Effector CD8-positive, alpha-beta T cell (primary cell): ENCODE measurements around the gene DSG3.

ENCODE experiments used
- DNase-seq: peaks from one replicate; lab custom pipeline; 2025; lab: John Stamatoyannopoulos, UW
- total RNA-seq, 4 experiments: gene quantifications; one replicate each; lab custom pipeline; 2026; lab: John Stamatoyannopoulos, UW

The DSG3 gene, protein sequence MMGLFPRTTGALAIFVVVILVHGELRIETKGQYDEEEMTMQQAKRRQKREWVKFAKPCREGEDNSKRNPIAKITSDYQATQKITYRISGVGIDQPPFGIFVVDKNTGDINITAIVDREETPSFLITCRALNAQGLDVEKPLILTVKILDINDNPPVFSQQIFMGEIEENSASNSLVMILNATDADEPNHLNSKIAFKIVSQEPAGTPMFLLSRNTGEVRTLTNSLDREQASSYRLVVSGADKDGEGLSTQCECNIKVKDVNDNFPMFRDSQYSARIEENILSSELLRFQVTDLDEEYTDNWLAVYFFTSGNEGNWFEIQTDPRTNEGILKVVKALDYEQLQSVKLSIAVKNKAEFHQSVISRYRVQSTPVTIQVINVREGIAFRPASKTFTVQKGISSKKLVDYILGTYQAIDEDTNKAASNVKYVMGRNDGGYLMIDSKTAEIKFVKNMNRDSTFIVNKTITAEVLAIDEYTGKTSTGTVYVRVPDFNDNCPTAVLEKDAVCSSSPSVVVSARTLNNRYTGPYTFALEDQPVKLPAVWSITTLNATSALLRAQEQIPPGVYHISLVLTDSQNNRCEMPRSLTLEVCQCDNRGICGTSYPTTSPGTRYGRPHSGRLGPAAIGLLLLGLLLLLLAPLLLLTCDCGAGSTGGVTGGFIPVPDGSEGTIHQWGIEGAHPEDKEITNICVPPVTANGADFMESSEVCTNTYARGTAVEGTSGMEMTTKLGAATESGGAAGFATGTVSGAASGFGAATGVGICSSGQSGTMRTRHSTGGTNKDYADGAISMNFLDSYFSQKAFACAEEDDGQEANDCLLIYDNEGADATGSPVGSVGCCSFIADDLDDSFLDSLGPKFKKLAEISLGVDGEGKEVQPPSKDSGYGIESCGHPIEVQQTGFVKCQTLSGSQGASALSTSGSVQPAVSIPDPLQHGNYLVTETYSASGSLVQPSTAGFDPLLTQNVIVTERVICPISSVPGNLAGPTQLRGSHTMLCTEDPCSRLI
- total RNA-seq, result 0 to 0.35 (median 0) reads per million in 4 experiments

DNA sequence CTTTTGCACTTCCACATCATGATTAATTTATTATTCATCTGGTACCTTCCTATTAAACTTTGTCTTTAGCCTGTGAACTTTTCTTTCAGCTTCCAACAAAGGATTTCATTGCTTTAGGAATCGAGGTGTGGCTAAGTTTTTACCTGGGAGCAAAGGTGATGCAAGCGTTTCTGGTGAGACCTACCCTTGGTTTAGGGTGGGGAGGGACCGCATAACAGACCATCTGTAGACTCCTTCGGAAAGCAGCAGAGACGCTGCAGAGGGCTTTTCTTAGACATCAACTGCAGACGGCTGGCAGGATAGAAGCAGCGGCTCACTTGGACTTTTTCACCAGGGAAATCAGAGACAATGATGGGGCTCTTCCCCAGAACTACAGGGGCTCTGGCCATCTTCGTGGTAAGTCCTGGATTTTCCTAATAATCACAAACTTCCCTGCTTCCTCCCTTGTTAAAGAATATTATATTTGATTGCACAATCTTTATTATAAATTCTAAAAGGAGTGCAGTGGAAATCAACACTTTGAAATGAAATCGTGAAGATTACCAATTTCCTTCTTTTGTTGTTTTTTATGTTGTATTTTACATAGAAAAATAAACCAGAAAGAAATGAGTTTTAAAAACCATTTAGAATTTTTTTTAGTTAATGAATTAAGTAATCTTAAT, at the start of gene DSG3:
Gene DSG3 (plus strand): TSS at position 212 of the 662 bp plus-strand sequence. CDS start 137 bp downstream, at position 349.
- no peak for DNase-seq

DNA sequence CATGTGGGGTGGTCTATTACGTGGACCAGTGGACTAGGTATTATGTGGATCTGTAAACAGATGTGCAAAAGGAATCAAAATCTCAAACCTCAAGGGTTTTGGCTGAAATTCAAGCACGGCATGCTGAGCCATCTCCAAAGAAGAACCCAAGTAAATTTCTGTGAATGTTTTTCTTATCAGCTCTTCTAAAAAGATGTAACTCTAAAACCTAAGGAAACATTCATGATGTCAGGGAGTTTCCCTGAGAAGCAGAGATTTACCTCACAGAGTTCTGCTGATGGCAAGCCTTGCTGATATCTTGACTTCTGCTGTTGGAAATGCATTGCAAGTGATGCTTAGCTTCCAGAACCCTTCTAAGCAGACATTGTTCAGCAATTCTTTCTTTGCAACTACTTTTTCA, 49.4 kb upstream of the DSG3 start:
- DNase-seq, result no peak

- DNase-seq, result no peak
Measured at GRCh38 chr18:31399306-31400032, 48.1 kb upstream of the DSG3 start.

- no peak for DNase-seq
Measured at GRCh38 chr18:31401156-31402025, 46.1 kb upstream of the DSG3 start.

GRCh38 chr18:31402026-31402373, 45.5 kb upstream of the DSG3 start:
- DNase-seq, result no peak

DNA sequence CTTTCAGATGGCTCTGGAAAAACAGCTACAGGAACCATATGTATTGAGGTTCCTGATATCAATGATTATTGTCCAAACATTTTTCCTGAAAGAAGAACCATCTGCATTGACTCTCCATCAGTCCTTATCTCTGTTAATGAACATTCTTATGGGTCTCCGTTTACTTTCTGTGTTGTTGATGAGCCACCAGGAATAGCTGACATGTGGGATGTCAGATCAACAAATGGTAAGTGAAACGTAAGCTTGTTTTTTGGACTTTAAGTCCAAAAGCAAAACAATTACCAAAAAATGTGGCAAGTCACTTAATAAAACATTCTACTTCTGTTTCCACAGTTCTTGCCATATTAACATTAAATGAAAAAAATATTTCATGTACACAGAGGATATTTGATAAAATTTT, 44.1 kb upstream of the DSG3 start:
- DNase-seq, result no peak

DNA sequence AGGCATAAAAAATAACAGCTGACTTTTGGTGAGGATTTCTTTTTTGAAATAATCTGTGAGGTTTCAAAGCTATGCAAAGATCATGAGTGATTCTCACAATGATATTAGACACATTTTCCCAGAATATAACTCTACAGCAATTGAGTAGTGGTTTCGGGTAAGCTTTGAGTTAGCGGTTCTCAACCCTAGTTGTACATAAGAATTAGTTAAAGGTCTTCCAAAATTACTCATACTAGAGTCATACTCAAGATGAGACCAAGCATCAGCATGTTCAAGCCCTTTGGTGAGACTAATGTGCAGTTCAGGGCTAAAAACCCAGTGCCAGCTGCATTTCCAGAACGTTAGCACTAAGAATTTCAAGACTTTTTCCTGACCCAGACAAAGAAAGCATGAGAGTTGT, 39.9 kb upstream of the DSG3 start:
- no peak for DNase-seq

GRCh38 chr18:31409276-31409675, 38.3 kb upstream of the DSG3 start:
- no peak for DNase-seq

- no peak for DNase-seq
Measured at GRCh38 chr18:31410716-31411483, 36.6 kb upstream of the DSG3 start.

- DNase-seq, result no peak
Measured at GRCh38 chr18:31413137-31413536, 34.4 kb upstream of the DSG3 start.

DNA sequence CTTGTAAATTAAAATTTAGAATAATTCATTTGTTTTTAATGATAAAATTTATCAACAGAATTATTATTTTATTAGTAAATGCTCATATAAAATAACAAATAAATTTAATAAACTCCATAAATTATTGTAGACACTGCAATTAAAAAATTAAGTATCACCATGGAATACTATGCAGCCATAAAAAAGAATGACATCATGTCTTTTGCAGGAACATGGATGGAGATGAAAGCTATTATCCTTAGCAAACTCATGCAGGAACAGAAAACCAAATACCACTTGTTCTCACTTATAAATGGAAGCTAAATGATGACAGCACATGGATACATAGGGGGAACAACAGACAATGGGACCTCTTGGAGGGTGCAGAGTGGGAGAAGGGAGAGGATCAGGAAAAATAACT, 29.7 kb upstream of the DSG3 start:
- no peak for DNase-seq

DNA sequence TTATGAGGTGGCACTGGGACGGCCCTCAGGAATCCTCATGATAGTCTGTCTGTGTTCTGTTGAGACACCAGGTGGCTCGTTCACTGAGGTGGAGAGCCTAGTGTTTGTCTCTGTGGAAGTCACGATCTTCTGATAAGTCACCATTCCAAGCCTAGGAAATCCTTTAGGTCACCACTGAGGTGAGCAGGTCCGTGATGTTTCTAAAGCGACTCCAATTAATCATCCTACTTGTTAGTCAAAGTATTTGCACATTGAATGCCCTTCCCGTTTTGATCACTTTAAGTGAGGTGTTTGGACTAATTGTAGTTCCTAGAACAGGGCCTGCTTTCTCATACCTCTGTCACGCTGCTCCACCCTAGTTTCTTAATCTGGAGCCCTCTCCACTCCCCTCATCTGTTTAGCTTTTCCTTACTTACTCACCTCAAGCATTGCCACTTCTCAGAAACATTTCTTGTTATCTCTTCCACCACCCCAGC, 28.0 kb upstream of the DSG3 start:
- no peak for DNase-seq

GRCh38 chr18:31420032-31420431, 27.5 kb upstream of the DSG3 start:
- no peak for DNase-seq

- DNase-seq, result no peak
Measured at GRCh38 chr18:31420524-31420923, 27.0 kb upstream of the DSG3 start.

DNA sequence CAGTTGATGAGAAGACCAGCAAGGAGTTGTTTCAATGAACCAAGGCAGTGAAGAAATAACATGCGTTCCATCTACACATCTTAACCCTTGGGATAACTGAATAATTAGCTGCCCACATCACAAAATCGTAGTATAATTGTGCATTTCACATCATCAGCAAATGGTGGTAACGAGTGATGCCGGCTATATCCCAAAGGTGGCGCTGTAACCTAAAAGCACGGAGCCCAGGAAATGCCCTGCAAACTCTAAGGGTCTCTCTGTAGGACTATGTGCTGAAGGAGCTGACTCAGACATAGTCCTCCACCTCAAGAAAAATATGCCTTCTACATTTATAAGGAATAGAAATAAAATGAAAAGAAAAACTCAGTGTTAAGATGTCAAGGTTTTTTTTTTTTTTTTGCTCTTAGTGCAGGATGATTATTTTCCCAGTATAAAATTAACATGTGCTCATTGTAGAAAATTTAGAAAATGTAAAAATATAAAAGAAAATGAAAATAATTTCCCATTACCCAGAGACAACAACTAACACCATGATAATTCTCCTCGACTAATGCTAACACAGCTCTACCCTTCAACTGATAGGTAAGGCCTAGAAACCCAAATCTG, 23.1 kb upstream of the DSG3 start:
- DNase-seq, result no peak

GRCh38 chr18:31426021-31426420, 21.5 kb upstream of the DSG3 start:
- no peak for DNase-seq

- no peak for DNase-seq
Measured at GRCh38 chr18:31426871-31427406, 20.6 kb upstream of the DSG3 start.

DNA sequence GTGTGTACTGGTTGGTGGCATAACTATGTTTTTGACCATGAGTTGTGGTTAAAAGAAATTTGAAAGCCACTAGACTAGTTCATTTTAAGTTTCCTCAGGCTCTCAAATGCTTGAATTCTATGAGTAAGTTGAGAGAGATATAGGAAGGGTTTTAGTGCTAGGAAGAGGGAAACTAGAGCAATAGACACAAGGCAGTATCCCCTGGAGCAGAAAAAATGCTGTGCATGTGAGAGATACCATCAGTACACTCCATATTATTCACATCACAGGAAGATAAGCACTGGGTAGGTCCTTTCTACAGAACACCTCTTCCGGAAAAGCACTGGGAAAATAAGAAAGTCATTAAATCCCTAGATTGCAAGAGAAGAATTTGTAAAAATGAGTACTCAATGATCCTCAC, 19.3 kb upstream of the DSG3 start:
- no peak for DNase-seq

DNA sequence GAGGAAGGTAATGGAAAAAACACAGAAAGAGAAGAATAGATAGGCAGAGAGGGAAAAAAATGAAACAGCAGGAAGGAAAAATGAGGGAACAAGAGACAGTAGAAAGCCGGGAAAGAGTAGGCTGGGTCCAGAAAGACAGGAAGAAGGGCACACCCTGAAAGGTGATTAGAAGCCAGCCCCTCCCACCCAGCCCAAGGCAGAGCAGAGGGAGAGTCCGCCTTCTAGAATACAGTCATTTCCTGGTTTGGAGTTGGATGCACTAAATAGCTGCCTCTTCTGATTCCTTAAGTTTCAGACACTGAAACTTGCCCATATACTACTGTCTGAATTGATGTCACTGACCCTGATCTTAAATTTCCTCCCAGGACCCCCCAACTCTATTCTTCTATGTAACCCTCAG, 17.9 kb upstream of the DSG3 start:
- no peak for DNase-seq
